Calu3 (cell line): ENCODE data around the gene WHRN. TPM values are rescaled to one million over a fixed set of nuclear protein-coding genes. Genes with fewer than 3 reads are reported as not detected.

Experiments
- BruUV-seq: library from RNA; stranded (reverse); fragments of 400-500 nt; replicated peaks from 2 replicates; lab custom pipeline; 2021; lab: Mats Ljungman, UMichigan
- CTCF ChIA-PET: fragments of 300-600 bp; sonication (Branson Sonifier 250); formaldehyde crosslinking; loops from one replicate; lab custom pipeline; 2022; ENCODE audit warnings: antibody characterized with exemption; lab: Charles Lee
- DNase-seq: peaks from one replicate; pipeline ENCODE4 v3.0.0; 2022
- H3K27ac Mint-ChIP-seq: one replicate; pipeline ENCODE4 v1.8.0; 2022; ENCODE audit warnings: mixed read lengths; ENCODE audit not compliant: unreplicated experiment
- H3K27me3 Mint-ChIP-seq: one replicate; pipeline ENCODE4 v1.8.0; 2022; ENCODE audit warnings: mixed read lengths; ENCODE audit not compliant: unreplicated experiment
- H3K36me3 Mint-ChIP-seq: one replicate; pipeline ENCODE4 v1.8.0; 2022; ENCODE audit warnings: mild to moderate bottlenecking, moderate library complexity, mixed read lengths; ENCODE audit not compliant: insufficient read depth, unreplicated experiment
- H3K4me1 Mint-ChIP-seq: one replicate; pipeline ENCODE4 v1.8.0; 2022; ENCODE audit warnings: mild to moderate bottlenecking, low read depth, mixed read lengths; ENCODE audit not compliant: unreplicated experiment
- H3K4me3 Mint-ChIP-seq: one replicate; pipeline ENCODE4 v1.8.0; 2022; ENCODE audit warnings: mild to moderate bottlenecking, low read depth, moderate library complexity, mixed read lengths; ENCODE audit not compliant: unreplicated experiment
- H3K9me3 Mint-ChIP-seq: one replicate; pipeline ENCODE4 v1.8.0; 2022; ENCODE audit warnings: low read depth, mixed read lengths; ENCODE audit not compliant: unreplicated experiment
- intact Hi-C: fragments of 100-400 bp; cut with micrococcal nuclease; formaldehyde crosslinking; loops from one replicate; pipeline ENCODE4 v1.10.0; 2022; ENCODE audit not compliant: unreplicated experiment
- total RNA-seq: library from RNA; stranded (reverse); gene quantifications from 2 replicates; pipeline ENCODE4 v1.2.3, GENCODE V29; 2022
- TF ChIP-seq, protein P1 (sequence below): fragments of 200-600 bp; IDR thresholded peaks from one replicate; pipeline ENCODE4 v1.8.0; 2022; ENCODE audit warnings: antibody characterized with exemption; ENCODE audit not compliant: unreplicated experiment

The WHRN gene
- total RNA-seq, 1 experiment from 2014 or later: 4.9 TPM

- no peak overlapping the region for H3K27ac Mint-ChIP-seq
- DNase-seq: no peak
- H3K27me3 Mint-ChIP-seq: peaks cover 20% of the 10 kb centered on the region
- no peaks in the 10 kb centered on the region for H3K4me1 Mint-ChIP-seq
- no TSS peak for BruUV-seq
- no peaks in the 10 kb centered on the region for H3K9me3 Mint-ChIP-seq
- CTCF ChIA-PET: interaction anchor here (0.7 kb wide), 1 partner anchor 37 kb away, joined by 5 read pairs; no protein-coding TSS in a partner anchor
- no peak overlapping the region for H3K4me3 Mint-ChIP-seq
- TF ChIP-seq, protein P1, sequence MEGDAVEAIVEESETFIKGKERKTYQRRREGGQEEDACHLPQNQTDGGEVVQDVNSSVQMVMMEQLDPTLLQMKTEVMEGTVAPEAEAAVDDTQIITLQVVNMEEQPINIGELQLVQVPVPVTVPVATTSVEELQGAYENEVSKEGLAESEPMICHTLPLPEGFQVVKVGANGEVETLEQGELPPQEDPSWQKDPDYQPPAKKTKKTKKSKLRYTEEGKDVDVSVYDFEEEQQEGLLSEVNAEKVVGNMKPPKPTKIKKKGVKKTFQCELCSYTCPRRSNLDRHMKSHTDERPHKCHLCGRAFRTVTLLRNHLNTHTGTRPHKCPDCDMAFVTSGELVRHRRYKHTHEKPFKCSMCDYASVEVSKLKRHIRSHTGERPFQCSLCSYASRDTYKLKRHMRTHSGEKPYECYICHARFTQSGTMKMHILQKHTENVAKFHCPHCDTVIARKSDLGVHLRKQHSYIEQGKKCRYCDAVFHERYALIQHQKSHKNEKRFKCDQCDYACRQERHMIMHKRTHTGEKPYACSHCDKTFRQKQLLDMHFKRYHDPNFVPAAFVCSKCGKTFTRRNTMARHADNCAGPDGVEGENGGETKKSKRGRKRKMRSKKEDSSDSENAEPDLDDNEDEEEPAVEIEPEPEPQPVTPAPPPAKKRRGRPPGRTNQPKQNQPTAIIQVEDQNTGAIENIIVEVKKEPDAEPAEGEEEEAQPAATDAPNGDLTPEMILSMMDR: no peak
- intact Hi-C loops: no loop called here
- no peaks in the 10 kb centered on the region for H3K36me3 Mint-ChIP-seq
These were observed 58.4 kb downstream of the WHRN start for GRCh38 chr9:114446672-114447450.

- CTCF ChIA-PET: interaction anchor here (0.5 kb wide), 1 partner anchor 897 kb away, joined by 4 read pairs; no protein-coding TSS in a partner anchor
These were observed 59.2 kb downstream of the WHRN start for GRCh38 chr9:114446036-114446435.

GRCh38 chr9:114445616-114446015 lies 59.7 kb downstream of the WHRN start:
- intact Hi-C loops: no loop called here

More at GRCh38 chr9:114446036-114446435, 59.2 kb downstream of the WHRN start:
- Mint-ChIP-seq H3K36me3 (no peaks in the 10 kb centered on the region), H3K27me3 (peaks cover 20% of the 10 kb centered on the region), H3K9me3 (no peaks in the 10 kb centered on the region), H3K27ac (no peak overlapping the region), H3K4me1 (no peaks in the 10 kb centered on the region), H3K4me3 (no peak overlapping the region)
- BruUV-seq: no TSS peak
- TF ChIP-seq, protein P1: no peak
- intact Hi-C loops: no loop called here
- DNase-seq: no peak

GRCh38 chr9:114442022-114442421 lies 63.3 kb downstream of the WHRN start:
- no peak overlapping the region for H3K4me3 Mint-ChIP-seq
- peaks cover 8% of the 10 kb centered on the region for H3K27me3 Mint-ChIP-seq
- no peaks in the 10 kb centered on the region for H3K9me3 Mint-ChIP-seq
- H3K36me3 Mint-ChIP-seq: no peaks in the 10 kb centered on the region
- CTCF ChIA-PET: no interaction called here
- H3K4me1 Mint-ChIP-seq: no peaks in the 10 kb centered on the region
- intact Hi-C loops: no loop called here
- TF ChIP-seq, protein P1: no peak
- no peak overlapping the region for H3K27ac Mint-ChIP-seq
- no peak for DNase-seq
- BruUV-seq: no TSS peak

More at GRCh38 chr9:114445616-114446015, 59.7 kb downstream of the WHRN start:
- Mint-ChIP-seq H3K27ac (no peak overlapping the region), H3K36me3 (no peaks in the 10 kb centered on the region), H3K4me3 (no peak overlapping the region), H3K4me1 (no peaks in the 10 kb centered on the region), H3K9me3 (no peaks in the 10 kb centered on the region), H3K27me3 (peaks cover 20% of the 10 kb centered on the region)
- TF ChIP-seq, protein P1: no peak
- DNase-seq: no peak
- no TSS peak for BruUV-seq
- CTCF ChIA-PET: interaction anchor here (0.5 kb wide), 1 partner anchor 898 kb away, joined by 4 read pairs; no protein-coding TSS in a partner anchor
